HG02798 (cell line): ENCODE results near the gene TBL1X.

ENCODE experiments used
- ATAC-seq: cut with Tn5 transposase; IDR thresholded peaks from one replicate; pipeline ENCODE4 v1.9.1; 2021; ENCODE audit warnings: mild to moderate bottlenecking; ENCODE audit not compliant: unreplicated experiment, poor library complexity

TBL1X gene

GRCh38 chrX:9576059-9576458 lies 111.2 kb downstream of the TBL1X start:
- no peak for ATAC-seq

GRCh38 chrX:9577555-9577954 lies 112.7 kb downstream of the TBL1X start:
- no peak for ATAC-seq

- no peak for ATAC-seq
These were observed 113.4 kb downstream of the TBL1X start for GRCh38 chrX:9578083-9578779.

- no peak for ATAC-seq
These were observed 117.0 kb downstream of the TBL1X start for GRCh38 chrX:9581771-9582385.

- ATAC-seq, result no peak
These were observed 118.1 kb downstream of the TBL1X start for GRCh38 chrX:9582956-9583355.

GRCh38 chrX:9586992-9587392 lies 122.1 kb downstream of the TBL1X start:
- ATAC-seq, result no peak

GRCh38 chrX:9587642-9588041 lies 122.8 kb downstream of the TBL1X start:
- ATAC-seq, result no peak

GRCh38 chrX:9591496-9591895 lies 126.6 kb downstream of the TBL1X start:
- ATAC-seq, result no peak

GRCh38 chrX:9593756-9594155 lies 128.9 kb downstream of the TBL1X start:
- no peak for ATAC-seq

- ATAC-seq, result no peak
These were observed 130.3 kb downstream of the TBL1X start for GRCh38 chrX:9595174-9595573.

GRCh38 chrX:9596837-9597236 lies 132.0 kb downstream of the TBL1X start:
- ATAC-seq, result no peak

GRCh38 chrX:9597361-9598035 lies 132.6 kb downstream of the TBL1X start:
- no peak for ATAC-seq

GRCh38 chrX:9598344-9598743 lies 133.5 kb downstream of the TBL1X start:
- ATAC-seq, result no peak

- ATAC-seq, result no peak
These were observed 139.5 kb downstream of the TBL1X start for GRCh38 chrX:9604111-9604907.

GRCh38 chrX:9604908-9605306 lies 140.0 kb downstream of the TBL1X start:
- ATAC-seq, result no peak

- ATAC-seq, result no peak
These were observed 140.6 kb downstream of the TBL1X start for GRCh38 chrX:9605484-9605883.

GRCh38 chrX:9606971-9607370 lies 142.1 kb downstream of the TBL1X start:
- ATAC-seq, result no peak

- ATAC-seq, result no peak
These were observed 144.6 kb downstream of the TBL1X start for GRCh38 chrX:9609499-9609898.

- no peak for ATAC-seq
These were observed 145.1 kb downstream of the TBL1X start for GRCh38 chrX:9609987-9610386.

GRCh38 chrX:9610771-9611392 lies 146.0 kb downstream of the TBL1X start:
- ATAC-seq, result no peak
